Vagina (tissue), 2 donors: Measurements from ENCODE around the gene SFMBT2.

Source experiments
- CTCF ChIP-seq, 3 experiments: fragments of 450-650 bp in 2 of 3; fragments of 200-600 bp in 1 of 3; sonication (generic) in 1 of 3; IDR thresholded peaks; one replicate each; pipeline ENCODE4 v1.5.1; 2017 to 2019; ENCODE audit warnings: antibody characterized with exemption in 3 of 3, mild to moderate bottlenecking in 2 of 3, moderate library complexity in 2 of 3
- POLR2A ChIP-seq, 2 donors: fragments of 450-650 bp; IDR thresholded peaks; one replicate each; pipeline ENCODE4 v1.6.1; 2017; ENCODE audit warnings: antibody characterized with exemption in 2 of 2, mild to moderate bottlenecking in 2 of 2, moderate library complexity in 2 of 2
- POLR2AphosphoS5 ChIP-seq, 2 donors: sonication (generic); formaldehyde crosslinking; IDR thresholded peaks; one replicate each; pipeline ENCODE4 v1.9.0; 2017; ENCODE audit warnings: antibody characterized with exemption in 2 of 2, mild to moderate bottlenecking in 2 of 2, low read depth in 1 of 2; ENCODE audit not compliant: insufficient read depth in 1 of 2

GRCh38 chr10:7441403-7442147 is 30.7 kb upstream of the SFMBT2 start:
- no peak for TF ChIP-seq POLR2AphosphoS5 (IDR thresholded peaks at IDR 0.05; ENCODE audit: insufficient read depth in 1 of 2, low read depth in 1 of 2)
- TF ChIP-seq CTCF (IDR thresholded peaks at IDR 0.05) = no peak
- TF ChIP-seq POLR2A (IDR thresholded peaks at IDR 0.05) = no peak
